NCI-H226 (cell line): ENCODE data around the gene HMCN1.

ENCODE experiments used
- DNase-seq: peaks from one replicate; pipeline ENCODE4 v3.0.0-alpha.2; 2015

HMCN1 gene

DNA sequence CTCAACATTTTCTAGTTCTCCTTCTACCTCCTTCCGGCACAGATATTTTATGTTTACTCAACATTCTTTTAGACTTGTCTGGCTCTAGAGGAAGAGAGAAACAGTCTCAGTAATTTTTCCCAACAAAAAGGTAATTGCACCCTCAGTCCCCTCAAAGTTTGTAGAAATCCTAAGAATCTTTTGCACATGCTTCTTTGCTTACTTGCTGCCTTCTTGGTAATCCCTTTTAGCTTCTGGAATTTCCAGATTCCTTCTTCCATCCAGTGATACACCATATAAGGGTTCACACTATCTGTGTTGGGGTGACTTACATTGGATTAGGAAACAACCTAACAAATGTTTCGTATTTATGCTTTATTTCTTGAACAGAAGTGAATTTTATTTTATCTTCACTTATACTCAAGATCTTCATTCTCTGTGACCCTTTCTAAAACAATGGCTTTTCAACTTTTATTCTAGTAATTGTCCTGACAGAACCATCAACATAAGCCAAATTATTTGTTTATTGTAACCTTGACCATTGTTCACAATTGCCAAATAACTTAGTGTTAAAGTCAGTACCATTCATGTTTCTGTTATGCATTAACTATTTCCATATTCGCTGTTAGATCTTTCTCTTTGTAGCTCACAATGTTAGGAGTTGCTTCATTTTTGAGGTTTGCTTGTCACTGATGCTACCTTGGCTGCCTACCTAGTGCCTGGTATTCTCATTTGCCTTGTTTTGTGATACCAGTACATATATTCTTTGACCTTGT is 238.1 kb downstream of the HMCN1 start:
- DNase-seq: no peak

DNA sequence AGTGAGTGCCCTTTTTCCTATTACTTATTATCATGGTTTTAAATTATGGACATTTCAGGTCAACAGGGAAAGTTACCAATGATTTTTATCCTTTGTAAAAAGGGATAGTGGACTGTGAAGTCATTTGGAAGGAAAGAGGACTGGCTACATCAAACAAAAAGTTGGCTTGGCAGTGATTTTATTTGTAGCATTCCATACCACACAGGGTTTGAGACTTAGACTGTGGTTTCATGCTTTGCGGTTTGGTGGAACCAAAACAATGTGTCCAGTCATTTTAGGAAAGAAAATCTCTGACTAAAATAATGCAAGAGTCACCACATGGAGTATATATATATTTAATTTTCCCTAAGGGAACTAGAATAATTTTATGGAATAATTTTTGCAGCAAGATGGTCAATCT is 239.5 kb downstream of the HMCN1 start:
- peak; percentile 62 for DNase-seq

DNA sequence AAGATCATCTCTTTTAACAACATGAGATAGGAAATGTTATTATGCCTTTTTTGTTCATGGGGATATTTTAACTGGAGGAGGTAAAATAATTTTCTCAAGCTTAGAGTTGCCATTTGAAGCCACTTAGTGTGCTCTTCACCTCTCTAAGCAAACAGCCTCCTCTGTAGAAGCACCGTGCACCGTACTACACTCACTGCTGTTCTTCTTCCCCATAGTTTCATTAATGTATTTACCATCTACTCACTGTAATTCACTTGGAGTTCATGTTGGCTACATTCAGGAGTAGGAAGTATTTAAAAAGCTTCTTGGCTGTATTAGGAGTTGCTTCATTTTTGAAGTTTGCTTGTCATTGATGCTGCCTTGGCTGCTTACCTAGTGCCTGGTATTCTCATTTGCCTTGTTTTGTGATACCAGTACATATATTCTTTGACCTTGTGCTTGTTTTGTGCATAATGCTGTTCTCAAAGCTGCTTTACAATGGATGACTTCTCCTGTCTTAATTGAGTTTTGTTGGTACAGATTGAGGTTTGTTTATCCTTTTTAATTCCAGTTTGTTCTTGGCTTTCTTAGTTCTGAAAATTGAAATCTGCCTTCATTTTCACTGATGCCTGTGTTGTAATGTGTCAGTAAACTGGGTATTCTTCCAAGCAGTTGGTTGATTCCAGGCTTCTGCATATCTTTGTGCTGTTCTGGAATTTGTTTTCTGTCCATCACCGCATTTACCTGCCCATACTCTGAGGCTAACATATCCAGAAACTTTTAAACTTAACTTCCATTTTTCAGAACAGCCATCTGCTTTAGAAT is 240.4 kb downstream of the HMCN1 start:
- DNase-seq: no peak

DNA sequence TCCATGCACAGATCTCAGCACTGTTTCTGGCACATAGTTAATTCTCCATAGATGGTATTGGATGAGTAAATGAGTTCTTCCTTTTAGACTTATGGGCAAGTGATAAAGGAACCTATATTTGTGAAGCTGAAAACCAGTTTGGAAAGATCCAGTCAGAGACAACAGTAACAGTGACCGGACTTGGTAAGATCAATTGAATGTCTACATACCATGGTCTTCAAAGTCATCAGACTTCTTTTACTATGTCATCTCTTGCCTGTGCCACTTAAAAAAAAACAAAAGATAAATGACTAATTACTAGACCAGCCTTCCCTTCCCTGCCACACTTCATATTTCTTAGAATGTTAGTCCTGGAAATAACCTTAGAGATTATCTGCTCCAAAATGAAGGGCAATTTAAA is 246.7 kb downstream of the HMCN1 start:
- no peak for DNase-seq

DNA sequence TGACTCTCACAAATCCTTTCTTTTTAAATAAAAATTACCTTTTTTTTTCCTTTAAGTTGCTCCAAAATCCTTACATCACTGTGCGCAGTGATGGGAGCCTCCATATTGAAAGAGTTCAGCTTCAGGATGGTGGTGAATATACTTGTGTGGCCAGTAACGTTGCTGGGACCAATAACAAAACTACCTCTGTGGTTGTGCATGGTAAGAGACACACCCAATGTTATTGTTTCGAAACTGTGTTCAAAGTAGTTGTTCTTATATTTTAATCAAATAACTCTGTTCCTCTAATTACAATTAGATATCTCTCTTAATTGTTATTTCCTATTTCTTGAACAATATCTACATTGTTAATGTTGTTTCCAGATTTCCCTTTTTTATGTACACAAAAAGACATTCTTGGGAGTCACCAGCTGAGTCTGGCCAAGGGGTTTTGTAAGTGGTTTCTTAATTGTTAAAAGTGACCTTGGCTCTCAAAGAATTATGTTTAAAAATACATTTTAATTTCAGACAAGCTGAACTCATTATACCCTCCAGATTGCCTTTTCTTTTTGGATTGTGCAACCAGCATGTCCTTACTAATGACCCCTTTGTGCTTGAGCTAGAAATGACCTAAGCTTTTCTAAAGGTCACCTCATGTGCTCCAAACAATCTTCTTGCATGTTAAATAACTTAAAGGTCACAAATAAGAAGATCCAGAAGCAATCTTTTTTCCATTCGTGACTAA is 250.1 kb downstream of the HMCN1 start:
- no peak for DNase-seq

DNA sequence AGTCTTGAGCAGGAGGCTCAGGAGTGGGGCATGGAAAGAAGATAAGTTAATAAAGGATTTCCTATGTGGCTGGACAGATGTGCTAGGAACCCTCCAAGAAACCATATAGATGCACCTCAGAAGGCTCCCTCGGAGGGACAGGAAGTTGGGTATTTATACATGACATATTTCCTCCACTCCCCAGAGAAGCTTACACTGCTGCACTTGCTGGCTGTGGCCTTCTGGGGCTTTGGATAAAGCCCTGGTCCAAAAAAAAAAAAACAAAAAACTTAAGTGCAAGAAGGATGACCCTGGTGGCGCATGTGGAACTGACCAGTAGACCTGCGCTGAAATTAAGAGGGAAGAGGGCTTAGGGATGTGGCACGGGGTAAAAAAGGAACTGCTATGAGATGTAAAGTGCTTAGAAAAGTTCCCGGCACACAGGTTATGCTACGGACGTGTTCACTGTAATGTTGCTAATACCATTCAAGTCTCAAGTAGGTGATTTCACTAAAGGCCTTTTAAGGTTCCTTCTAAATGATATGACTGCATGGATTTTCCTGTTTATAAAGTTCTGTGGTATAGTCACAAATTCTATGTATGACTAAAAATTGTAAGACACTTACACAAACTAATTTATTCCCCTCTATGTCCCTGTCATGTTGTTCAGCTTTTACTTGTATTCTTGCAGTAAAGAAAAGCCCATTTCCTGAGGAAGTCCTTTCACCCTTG is 253.6 kb downstream of the HMCN1 start:
- no peak for DNase-seq

DNA sequence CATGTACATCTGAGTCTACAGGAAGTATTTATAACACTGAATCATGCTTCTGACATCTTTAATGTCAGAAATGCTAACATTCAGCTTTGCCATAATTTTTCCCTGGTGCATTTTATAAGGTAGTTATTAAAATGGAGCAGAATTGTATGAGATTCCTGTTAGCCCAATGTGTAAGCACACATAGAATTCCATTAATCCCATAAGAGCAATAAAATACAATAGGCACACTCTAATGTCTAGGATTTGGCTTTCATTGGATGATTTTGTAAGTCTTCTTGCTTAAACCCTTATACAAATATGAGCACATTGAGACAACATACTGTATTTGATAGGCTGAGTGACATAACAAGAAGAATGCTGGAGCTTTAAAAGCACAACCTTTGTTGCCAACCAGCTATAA is 256.4 kb downstream of the HMCN1 start:
- no peak for DNase-seq

DNA sequence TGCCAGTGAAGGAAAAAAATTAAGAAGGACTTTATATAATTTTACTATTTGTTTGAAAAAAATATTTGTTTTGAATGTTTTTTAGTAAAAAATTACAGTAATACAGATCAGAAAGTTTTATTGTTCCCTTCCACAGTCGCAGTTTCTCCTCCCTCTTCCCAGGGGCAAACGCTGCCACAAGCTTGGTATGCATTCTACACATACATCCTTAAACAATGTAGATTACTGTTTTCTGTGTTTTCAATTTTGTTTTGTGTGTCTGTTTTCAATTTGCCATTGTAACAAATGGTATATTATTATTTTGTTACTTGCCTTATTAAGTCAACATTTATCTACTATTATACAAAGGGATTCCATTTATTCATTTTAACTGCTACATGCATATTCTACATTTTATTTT is 257.1 kb downstream of the HMCN1 start:
- DNase-seq: no peak

DNA sequence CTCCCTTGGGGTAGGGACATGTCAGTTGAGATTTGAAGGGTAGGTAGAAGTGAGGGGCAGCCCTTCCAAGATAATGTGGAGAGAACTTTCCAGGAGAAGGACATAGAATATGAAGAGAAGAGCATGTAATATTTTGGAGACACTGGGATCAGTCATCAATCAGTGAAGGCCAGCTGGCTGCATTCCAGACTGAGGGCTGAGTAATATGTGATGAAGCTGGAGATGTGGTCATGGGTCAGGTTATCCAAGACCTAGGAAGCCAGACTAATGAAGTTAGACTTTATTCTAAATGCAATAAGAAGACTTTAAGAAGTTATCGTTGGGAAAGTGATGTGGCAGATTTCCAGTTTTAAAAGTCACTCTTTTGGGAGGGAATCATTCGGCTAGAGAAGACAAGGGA is 262.0 kb downstream of the HMCN1 start:
- DNase-seq: peak; percentile 45

DNA sequence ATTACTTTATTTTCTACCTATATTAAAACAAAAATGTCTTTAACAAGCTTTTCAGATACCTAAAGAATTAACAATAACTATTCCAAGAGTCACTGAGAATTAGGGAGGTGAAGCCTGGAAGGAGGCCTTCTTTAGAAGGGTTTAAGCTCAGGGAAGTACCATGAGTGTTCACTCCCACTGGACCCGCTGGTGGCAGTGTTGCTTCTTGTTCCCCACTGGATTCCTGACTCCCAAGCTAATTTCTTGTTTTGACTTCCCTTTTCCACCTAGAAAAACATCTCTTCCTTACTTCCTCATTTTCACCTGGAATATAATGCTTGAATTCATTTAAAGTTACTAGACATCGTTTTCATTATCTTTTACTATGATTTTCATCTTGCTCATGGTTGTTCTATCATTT is 264.2 kb downstream of the HMCN1 start:
- DNase-seq: no peak

DNA sequence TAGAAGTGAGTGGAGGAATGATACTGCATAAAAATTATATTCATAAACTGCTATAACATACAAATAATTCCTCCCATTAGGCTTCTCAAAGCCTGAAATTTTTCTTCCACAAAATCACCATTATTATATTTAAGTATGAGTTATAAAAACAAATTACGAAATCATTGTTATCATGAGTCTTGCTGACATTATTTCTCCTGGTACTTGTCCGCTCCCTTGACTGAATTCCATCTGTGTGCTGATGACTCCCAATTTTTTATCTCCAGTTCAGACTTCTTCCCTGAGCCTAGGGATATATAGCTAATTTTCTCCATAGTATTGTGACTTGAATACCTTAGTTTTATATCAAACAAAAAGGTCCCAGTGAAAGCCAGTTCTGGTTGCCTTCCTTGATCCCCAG is 268.2 kb downstream of the HMCN1 start:
- DNase-seq: no peak

DNA sequence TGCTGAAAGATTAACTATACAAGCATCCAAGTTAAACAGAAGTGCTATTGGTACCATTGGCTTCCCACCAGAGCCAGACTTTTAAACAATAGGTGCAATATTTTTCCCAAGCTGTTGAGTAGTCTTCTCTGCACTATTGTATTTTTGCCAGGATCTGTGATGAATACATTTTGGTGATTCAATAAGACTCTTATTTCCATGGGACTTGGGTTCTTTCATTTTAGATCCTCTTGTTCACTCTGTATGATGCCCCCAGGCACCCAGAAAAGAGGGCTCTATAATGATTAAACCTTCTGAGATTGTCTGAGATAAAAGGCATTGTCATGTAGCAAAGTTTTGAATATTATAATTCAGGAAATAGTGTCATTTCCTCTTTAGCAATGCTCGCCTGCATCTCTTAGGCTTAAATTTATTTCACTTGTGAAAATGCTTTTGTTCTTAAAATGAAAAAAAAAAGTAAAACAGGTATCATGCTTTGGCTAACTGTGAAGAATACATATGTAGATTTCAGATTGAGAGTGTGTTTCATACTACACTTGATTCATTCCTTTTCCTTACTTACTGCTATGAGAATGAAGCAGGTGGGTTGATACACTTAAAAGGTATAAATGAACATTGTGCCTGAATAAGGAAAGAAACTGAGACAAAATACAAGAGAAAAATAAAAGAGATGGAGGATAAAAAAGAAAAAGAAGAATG is 275.0 kb downstream of the HMCN1 start:
- no peak for DNase-seq

DNA sequence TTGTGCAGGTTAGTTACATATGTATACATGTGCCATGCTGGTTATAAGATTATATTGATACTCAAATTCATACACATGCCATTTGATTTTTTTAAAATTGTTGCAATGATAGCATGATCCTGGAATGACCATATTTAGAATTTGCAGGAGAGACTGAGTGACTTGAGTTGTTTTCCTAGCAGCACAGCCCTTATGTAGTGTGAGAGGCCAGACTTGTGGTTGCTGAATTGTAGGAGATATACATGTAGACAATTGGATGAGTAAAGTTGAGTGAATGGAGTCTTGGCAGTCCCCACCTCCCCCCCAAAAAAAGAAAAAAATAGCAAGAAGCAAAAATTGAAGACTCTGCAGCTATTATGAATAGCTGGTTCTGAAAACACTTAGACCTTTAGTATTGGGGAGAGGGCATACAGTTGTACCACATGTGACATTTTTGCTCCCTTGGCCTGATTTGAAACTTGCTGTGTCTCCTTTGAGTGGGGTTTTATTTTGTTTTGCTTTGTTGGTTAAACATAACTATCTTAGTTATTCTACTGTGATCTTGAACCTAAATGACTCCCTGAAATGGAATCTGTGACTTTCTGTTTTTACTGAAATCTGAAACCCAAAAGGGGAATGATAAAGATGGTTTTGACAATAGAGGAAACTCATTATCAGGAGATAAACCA is 280.3 kb downstream of the HMCN1 start:
- DNase-seq: no peak

DNA sequence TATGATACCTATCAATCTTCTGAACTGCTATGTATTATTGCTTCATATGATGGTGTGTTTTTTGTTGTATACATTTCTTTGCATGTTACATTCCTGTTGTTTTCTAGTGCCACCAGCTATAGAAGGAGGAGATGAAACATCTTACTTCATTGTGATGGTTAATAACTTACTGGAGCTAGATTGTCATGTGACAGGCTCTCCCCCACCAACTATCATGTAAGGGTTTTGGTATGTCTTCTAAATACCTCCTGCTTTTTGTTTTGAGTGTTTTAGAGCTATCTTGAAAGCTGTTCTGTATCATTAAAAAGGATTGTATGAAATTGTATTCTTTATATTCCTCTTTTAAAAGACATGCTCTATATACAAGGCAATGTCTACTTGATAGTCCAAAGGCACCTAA is 282.7 kb downstream of the HMCN1 start:
- DNase-seq: no peak

DNA sequence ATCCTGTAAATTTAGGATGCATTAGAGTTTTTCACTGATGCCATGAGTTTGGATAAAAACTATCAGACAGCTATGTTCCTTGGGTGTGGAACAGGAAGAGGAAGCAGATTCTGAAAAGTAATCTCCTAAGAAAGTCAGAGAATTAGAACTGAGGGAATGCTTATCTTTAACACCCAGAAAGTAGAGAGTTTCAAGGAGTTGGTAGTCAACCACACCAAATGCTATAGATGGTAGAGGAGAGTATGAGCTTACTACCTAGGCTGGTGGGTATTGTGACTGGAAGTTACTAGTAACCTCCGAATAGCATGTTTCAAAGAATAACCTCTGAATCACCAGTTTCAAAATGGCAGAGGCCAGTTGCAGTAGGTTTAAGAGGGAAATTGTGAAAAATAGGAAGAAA is 288.0 kb downstream of the HMCN1 start:
- DNase-seq: no peak

DNA sequence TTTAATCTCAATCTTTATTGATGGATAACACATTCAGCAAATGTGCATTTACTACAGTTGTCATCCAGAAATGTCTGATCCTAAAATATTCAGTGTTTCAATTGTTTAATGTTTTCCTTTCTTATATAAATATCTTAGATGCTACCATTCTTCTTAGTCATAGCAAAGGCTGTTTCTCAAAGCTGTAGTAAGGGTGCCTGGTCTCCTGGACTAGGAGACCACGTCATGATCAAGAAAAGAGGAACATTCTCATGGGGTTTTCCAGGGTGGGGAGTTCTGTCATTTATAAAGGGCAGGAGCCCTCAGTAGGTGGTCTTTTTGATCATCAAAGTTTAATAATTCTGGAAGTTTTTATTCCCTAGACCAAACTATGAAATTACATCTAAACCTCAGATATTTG is 292.8 kb downstream of the HMCN1 start:
- no peak for DNase-seq

DNA sequence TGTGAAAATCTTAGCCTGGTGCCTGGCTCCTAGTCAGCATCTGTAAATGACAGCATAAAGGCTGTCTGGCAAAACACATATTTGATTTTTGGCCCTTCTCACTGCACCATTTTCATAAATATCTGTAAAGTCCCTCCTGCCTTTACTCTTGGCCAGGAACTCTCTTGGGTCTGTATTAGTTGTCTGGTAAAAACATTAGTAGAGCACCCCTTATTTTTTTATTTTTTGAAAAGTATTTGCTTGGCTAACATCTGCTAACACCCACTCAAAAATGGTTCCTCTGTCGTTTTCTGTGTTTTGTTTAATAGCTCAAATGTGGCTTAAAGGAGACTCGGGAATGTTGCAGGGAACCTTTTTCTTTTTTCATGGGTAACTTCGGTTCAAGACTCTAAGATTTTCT is 293.4 kb downstream of the HMCN1 start:
- no peak for DNase-seq

DNA sequence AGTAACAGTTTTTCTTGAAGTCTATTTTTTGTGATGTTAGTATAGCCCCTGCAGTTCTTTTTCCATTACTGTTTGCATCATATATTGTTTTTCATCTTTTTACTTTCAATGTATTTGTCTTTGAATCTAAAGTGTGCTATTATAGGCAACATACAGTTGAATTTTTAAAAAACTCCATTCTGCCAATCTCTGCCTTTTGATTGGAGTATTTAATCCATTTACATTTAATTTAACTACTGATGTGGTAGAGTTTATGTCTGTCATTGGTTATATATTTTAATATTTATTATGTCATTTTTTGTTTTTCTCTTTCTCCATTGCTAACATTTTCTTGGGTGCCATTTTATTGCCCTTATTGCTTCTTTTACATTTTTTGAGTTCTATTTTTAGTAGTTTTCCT is 296.3 kb downstream of the HMCN1 start:
- no peak for DNase-seq

DNA sequence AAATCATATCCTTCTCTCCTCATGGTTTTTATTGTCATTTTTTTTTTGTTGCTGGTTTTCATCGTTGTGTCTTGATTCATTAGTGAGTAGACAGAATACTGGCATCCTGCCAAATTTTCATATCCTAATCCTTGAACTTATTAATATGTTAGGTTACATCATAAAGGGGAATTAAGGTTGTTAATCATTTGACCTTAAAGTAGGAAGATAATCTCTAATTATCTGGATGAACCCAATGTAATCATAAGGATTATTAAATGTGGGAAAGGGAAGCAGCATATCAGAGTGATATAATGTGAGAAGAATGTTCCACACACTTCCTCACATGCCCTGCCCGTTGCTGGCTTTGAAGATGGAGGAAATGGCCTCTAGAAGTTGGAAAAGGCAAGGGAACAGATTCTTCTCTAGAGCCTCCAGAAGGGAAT is 299.7 kb downstream of the HMCN1 start:
- DNase-seq: peak; percentile 77

DNA sequence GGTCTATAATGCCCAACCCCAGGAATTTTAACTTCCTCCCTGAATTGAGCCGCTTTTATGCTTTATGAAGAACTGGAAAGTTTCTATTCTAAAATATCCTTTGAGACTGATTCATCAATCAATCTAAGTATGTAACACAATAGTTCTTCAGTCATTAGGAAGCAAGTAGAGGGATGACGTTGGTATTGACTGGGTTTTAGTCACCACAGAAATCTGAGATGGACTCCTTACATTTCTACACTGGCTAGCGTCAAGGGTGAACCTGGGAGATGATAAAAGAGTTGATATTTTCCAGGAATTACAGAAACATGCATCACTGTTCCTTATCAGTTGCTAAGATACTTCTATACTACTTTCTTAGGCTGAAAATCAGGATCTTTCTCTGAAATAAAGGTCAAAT is 308.0 kb downstream of the HMCN1 start:
- DNase-seq: no peak

DNA sequence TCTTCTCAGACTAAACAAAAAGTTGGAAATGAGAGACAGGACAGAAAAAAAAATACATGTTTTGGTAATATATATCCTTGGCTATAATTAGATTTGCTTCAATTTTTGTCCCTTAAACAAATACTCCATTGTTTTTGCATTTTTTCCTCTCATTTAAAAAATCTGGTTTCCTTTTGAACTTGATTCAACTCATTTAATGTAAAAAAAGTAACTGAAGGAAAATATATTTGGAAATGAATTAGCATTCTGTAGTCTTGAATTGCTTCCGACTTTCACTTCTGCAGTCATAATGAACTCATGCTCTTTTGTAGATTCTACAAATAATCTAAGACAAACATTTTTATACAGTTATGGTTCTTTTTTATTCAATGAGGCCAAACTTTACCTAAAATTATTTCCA is 309.1 kb downstream of the HMCN1 start:
- no peak for DNase-seq

DNA sequence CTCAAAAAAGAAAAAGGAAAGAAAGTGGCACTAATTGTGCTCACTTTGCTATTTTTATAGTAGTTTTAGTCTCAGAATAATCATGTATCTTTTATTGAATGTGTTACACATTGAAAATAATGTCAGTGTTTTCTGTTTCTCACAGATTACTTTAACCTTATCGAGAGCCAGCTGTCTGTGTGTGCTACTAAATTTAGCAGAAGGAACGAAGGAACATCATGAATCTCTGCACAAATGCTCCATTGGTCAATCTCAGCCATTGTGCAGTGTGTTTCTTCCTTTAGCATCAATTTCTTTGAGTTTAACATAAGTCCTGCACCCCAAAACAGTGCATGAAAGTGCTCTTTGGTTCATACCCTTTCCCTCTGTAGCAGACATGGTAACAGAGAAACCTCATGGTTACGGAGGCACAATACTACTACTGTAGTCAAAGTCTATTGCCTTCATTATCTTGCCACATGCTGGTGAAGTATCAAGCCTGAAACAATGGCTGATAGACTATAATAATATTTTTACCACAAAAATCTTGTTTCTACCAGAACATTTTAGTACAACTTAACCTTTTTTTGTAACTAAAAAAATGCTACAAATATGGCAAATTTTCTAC is 310.0 kb downstream of the HMCN1 start:
- no peak for DNase-seq
